ENCODE results near the gene NRDC. TPM values are rescaled to one million over a fixed set of nuclear protein-coding genes. Genes with fewer than 3 reads are reported as not detected.

NRDC gene
- total and polyA plus RNA-seq, 2 experiments from 2014 or later, result 129 to 217 TPM

- Mint-ChIP-seq H3K36me3 (ENCODE audit: low read depth) (peaks cover 17% of the 10 kb centered on the region; the same call in 2 of the 3 replicates), H3K4me1 (peaks cover 46% of the 10 kb centered on the region; the same call in 2 of the 3 replicates), H3K27ac (peak overlapping the region; percentile 93), H3K4me3 (no peak overlapping the region), H3K9me3 (no peaks in the 10 kb centered on the region), H3K27me3 (ENCODE audit: insufficient read depth, low read depth, poor library complexity) (no peaks in the 10 kb centered on the region)
- H2AFZ ChIP-seq, result no peak overlapping the region
- H3K79me2 ChIP-seq (replicated peaks; ENCODE audit: insufficient read depth), result peaks cover 81% of the 10 kb centered on the region
- H3K36me3 ChIP-seq (ENCODE audit: insufficient read depth), result no peaks in the 10 kb centered on the region
- H3K27me3 ChIP-seq (ENCODE audit: insufficient read depth), result no peaks in the 10 kb centered on the region
- peaks cover 40% of the 10 kb centered on the region for H3K4me1 ChIP-seq (ENCODE audit: insufficient read depth)
- no peak for DNase-seq (ENCODE audit: low spot score)
- peak; percentile 56 for ATAC-seq
- peaks cover 4% of the 10 kb centered on the region; the same call in 1 of the 2 replicates for H4K20me1 ChIP-seq (replicated peaks; ENCODE audit: insufficient read depth)
- peak overlapping the region; percentile 34 for H3K27ac ChIP-seq (ENCODE audit: low read depth)
- H3K4me2 ChIP-seq, result peak overlapping the region; percentile 58
- H3F3A ChIP-seq (replicated peaks; ENCODE audit: low read depth), result no peaks in the 10 kb centered on the region
- TF ChIP-seq REST (IDR thresholded peaks at IDR 0.05; ENCODE audit: unreplicated experiment) (no peak), EZH2phosphoT487 (IDR thresholded peaks at IDR 0.05; ENCODE audit: unreplicated experiment) (no peak), ZNF114 (CRISPR knock-in tag; IDR thresholded peaks at IDR 0.05) (no peak), NANOG (IDR thresholded peaks at IDR 0.05; ENCODE audit: borderline replicate concordance) (no peak), ZNF331 (CRISPR knock-in tag; IDR thresholded peaks at IDR 0.05; ENCODE audit: low read depth) (no peak), POLR2AphosphoS5 (IDR thresholded peaks at IDR 0.05; ENCODE audit: low read depth) (no peak), CTCF (conservative IDR thresholded peaks at IDR 0.05; ENCODE audit: low read depth in 2 of 2) (no peak), ZNF462 (CRISPR knock-in tag; IDR thresholded peaks at IDR 0.05) (no peak)
- peak overlapping the region; percentile 13 for H3K4me3 ChIP-seq
- no peaks in the 10 kb centered on the region for H3K9me2 ChIP-seq (ENCODE audit: insufficient read depth)
Observed at GRCh38 chr1:51859333-51859732, 19.2 kb downstream of the NRDC start.

All from GM23338 (cell line).